Measurements from ENCODE around the gene CEP19.

CEP19 gene

GRCh38 chr3:196700801-196701200, 11.2 kb downstream of the CEP19 start:
- no peak overlapping the region for H3K4me3 ChIP-seq (ENCODE audit: low read depth, low read length)
- TF ChIP-seq CTCF (IDR thresholded peaks at IDR 0.05; ENCODE audit: low read depth, low read length, missing control alignments) = no peak
- H3K27ac ChIP-seq = no peak overlapping the region
- in situ Hi-C loops (cut with HindIII; ENCODE audit: low pct_ligation_motif_present, low sequenced_read_pairs) = no loop called here
- no peak for DNase-seq
- no peaks in the 10 kb centered on the region for H3K27me3 ChIP-seq (replicated peaks)
- no peaks in the 10 kb centered on the region for H3K36me3 ChIP-seq (replicated peaks)

- H3K27ac ChIP-seq = no peak overlapping the region
- no peaks in the 10 kb centered on the region for H3K36me3 ChIP-seq (replicated peaks)
- no peak for TF ChIP-seq CTCF (IDR thresholded peaks at IDR 0.05; ENCODE audit: low read depth, low read length, missing control alignments)
- DNase-seq = no peak
- no peak overlapping the region for H3K4me3 ChIP-seq (ENCODE audit: low read depth, low read length)
- in situ Hi-C loops (cut with HindIII; ENCODE audit: low pct_ligation_motif_present, low sequenced_read_pairs) = no loop called here
- H3K27me3 ChIP-seq (replicated peaks) = no peaks in the 10 kb centered on the region
These were observed 12.3 kb downstream of the CEP19 start for GRCh38 chr3:196699749-196700148.

- in situ Hi-C loops (cut with HindIII; ENCODE audit: low pct_ligation_motif_present, low sequenced_read_pairs) = no loop called here
- Histone ChIP-seq H3K27ac (no peak overlapping the region), H3K36me3 (replicated peaks) (no peaks in the 10 kb centered on the region), H3K27me3 (replicated peaks) (no peaks in the 10 kb centered on the region), H3K4me3 (ENCODE audit: low read depth, low read length) (no peak overlapping the region)
- DNase-seq = no peak
- no peak for TF ChIP-seq CTCF (IDR thresholded peaks at IDR 0.05; ENCODE audit: low read depth, low read length, missing control alignments)
These were observed 14.8 kb downstream of the CEP19 start for GRCh38 chr3:196697270-196697669.

GRCh38 chr3:196695849-196696226, 16.2 kb downstream of the CEP19 start:
- in situ Hi-C loops (cut with HindIII; ENCODE audit: low pct_ligation_motif_present, low sequenced_read_pairs) = no loop called here
- DNase-seq = no peak
- Histone ChIP-seq H3K27me3 (replicated peaks) (no peaks in the 10 kb centered on the region), H3K4me3 (ENCODE audit: low read depth, low read length) (no peak overlapping the region), H3K27ac (no peak overlapping the region), H3K36me3 (replicated peaks) (no peaks in the 10 kb centered on the region)
- TF ChIP-seq CTCF (IDR thresholded peaks at IDR 0.05; ENCODE audit: low read depth, low read length, missing control alignments) = no peak

- H3K36me3 ChIP-seq (replicated peaks) = no peaks in the 10 kb centered on the region
- H3K27me3 ChIP-seq (replicated peaks) = no peaks in the 10 kb centered on the region
- H3K27ac ChIP-seq = no peak overlapping the region
- in situ Hi-C loops (cut with HindIII; ENCODE audit: low pct_ligation_motif_present, low sequenced_read_pairs) = no loop called here
- H3K4me3 ChIP-seq (ENCODE audit: low read depth, low read length) = no peak overlapping the region
- no peak for TF ChIP-seq CTCF (IDR thresholded peaks at IDR 0.05; ENCODE audit: low read depth, low read length, missing control alignments)
- no peak for DNase-seq
These were observed 16.9 kb downstream of the CEP19 start for GRCh38 chr3:196694941-196695848.
